Effector CD4-positive, alpha-beta T cell (primary cell): ENCODE measurements around the gene RNU1-2.
"Not testable (repeated sequence)": the region's sequence is repeated elsewhere in the genome, so short reads cannot be mapped to it uniquely, and the experiment has no call there.

Experiments used
- DNase-seq: peaks from one replicate; pipeline ENCODE4 v3.0.0-alpha.2; 2020

The RNU1-2 gene

DNA sequence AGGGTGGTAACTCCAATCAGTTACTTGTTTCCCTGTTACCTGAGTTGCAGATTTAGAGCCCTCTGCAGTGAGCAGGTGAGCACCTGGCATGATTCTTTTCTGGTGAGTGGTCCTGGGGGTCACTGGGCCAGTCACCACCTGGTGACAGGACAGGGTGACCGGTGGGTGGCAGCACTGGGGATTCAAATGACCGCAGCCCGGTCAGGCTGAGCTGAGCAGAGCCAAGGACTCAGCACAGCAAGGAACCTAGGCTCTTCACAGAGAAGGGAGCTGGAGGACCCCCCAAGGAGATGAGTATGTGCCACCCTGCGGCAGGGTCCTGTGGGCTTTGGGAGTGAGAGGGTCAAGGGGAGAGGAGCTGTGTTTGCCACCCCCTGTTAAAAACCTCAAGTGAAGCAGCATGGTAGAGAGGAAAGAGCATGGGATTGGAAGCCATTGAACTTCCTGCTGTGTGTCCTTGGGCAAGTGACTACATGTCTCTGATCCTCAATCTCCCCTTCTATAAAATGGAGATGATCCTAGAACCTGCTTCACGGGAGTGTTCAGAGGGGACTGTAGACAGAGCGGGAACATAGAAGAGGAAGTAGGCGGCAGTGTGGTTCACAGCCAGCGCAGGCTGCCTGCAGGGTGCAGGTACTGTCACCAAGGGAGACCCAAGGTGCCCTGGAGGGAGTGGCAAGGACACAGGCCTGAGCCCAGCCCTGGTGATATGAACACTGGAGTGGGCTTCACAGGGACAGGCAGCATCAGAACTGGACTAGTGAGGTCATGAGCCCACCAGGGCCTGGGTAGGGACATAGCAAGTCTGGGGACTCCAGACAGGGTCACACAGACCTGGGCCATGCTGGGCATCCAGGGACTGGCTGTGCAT is 16.3 kb downstream of the RNU1-2 start:
- not testable (repeated sequence) for DNase-seq

DNA sequence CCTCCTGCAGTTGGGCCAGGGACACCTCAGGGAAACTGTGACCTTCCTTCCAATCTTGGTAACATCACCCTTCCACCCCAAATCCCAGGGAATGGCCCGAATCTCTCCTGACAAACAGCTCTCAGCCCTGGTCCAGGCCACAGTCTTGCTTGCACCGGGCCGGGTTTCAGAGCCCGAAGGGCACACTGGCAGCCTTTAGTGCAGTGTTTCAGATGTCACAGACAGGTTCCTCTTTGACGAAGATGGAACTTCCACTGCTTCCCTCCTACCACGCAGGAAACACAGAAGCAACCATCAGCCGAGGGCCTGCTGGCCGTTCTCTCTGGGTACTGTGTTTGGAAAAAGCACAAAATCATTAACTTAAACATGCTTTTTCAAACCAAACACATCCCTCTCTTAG is 17.0 kb downstream of the RNU1-2 start:
- DNase-seq, result not testable (repeated sequence)

DNA sequence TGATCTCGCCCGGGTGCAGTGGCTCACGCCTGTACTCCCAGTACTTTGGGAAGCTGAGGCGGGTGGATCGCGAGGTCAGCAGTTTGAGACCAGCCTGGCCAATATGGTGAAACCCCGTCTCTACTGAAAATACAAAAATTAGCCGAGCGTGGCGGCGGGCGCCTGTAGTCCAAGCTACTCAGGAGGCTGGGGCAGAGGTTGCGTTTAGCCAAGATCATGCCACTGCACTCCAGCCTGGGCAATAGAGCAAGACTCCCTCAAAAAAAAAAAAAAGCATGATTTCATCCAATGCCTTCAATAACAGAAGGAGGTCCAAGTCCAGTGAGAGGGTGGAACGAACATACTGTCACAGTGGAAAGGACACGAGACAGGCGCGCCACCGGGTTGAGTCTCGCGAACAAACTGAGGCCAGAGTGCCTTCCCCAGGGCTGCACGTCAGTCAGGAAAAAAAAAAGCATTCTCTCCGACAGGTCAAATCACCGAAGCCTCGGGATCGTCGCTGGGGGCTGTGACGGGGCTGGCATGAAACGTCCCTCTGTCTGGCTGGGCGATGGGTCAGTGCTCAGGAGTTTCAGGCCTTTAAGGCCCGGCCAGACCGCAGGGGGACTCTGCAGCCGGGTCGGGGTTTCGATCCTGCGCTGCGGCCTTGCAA is 17.5 kb downstream of the RNU1-2 start:
- no peak for DNase-seq

DNA sequence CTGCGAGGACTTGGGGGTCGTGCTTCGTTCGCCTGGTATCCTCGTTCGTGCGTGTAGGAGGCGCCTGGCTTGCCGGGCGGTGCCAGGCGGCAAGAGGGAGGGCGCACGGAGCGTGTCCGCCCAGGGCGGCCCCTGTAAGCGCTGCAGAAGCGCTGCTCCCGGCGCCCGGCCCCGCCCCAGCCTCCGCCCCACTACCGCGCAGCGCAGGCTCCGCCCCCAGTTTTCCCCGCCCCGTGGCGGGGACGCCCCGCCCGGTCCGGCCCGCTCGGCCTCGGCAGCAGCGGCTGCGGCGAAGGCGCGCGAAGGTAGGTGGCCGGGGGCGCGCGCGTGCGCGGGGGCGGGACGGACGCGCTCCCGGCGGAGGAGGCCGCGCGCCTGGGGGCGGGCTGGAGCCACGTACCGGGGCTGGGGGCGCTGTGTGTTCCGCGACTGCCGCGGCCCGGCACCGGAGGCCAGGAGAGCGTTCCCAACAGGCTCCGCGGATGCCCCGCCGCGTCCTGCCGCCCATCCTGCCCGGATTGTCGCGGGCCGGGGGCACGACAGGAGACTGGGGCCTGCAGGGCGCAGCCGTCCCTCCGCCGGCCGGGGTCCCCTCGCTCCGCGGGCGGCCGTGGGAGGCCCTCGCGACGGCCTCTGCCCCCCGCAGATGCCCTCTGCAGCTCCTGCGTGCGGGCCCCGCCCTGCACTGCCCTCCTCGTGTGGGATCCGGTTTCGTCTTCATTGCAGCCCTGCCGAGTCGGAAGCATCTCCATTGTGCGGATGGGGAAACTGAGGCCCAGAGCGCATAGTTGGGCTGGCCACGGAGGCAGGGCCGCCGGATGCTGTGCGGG is 18.3 kb downstream of the RNU1-2 start:
- peak; percentile 90 for DNase-seq

DNA sequence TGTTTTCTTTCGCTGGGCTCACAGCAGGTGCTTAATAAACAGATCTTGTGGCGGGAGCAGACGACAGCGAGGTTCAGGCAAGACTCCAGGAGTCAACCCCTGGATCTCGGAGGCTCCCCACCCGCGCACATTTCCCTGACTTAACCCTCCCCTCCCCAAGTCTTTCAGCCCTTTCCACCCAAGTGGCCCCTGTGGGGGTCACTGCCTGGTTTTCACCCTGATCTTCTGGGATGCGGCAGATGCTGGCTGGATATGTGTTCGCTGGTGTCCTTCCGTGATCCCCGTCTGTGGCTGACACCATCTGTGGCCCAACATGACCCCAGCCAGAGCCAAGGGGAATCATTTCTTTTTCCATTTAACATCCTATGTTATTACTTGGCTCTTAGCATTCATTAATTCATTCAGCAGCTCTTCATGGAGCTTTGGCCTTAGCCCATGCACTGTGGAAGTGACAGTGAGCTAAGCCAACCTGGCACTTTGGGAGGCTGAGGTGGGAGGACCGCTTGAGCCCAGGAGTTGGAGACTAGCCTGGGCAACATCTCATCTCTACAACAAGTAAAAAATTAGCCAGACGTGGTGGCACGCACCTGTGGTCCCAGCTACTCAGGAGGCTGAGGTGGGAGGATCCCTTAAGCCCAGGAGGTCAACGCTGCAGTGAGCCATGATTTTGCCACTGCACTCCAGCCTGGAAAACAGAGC is 19.3 kb downstream of the RNU1-2 start:
- DNase-seq, result not testable (repeated sequence)

DNA sequence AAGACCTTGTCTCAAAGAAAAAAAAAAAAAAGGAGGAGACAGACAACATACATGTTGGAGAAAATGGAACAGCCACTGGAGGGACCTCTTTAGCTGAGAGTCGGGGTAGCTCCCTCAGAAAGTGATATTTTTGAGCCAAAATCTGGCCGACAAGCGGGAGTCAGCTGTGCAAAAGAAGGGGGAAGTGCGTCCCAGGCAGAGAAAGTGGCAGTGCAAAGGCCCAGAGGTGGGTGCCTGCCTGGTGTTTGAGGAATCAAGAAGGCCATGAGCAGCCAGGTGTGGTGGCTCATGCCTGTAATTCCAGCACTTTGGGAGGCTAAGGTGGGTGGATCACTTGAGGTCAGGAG is 19.8 kb downstream of the RNU1-2 start:
- DNase-seq, result no peak

DNA sequence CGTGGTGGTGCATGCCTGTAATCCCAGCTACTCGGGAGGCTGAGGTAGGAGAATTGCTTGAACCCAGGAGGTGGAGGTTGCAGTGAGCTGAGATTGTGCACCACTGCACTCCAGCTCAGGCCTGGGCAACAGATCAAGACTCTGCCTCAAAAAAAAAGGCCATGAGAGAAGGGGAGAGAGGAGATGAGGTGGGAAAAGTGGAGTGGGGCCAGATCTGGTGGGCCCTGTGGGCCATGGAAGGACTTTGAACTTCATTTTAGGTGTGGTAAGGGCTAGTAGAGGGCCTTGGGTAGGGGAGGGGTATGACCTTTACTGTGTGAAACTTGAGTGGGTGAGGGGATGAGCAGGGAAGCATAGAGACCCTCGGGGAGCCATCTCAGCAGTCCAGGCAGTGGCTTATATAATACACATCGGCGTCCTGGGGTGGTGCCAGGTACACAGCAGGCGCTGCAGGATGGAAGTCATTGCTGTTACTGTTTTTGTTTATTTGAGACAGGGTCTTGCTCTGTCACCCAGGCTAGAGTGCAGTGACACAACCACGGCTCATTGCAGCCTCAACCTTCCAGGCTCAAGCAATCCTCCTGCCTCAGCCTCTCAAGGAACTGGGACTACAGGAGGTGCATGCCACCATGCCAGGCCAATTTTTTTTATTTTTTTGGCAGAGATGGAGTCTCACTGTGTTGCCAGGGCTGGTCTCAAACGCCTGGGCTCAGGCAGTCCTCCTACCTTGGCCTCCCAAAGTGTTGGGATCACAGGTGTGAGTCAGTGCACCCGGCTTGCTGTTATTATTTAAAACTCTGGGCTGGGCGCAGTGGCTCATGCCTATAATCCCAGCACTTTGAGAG is 20.5 kb downstream of the RNU1-2 start:
- not testable (repeated sequence) for DNase-seq

DNA sequence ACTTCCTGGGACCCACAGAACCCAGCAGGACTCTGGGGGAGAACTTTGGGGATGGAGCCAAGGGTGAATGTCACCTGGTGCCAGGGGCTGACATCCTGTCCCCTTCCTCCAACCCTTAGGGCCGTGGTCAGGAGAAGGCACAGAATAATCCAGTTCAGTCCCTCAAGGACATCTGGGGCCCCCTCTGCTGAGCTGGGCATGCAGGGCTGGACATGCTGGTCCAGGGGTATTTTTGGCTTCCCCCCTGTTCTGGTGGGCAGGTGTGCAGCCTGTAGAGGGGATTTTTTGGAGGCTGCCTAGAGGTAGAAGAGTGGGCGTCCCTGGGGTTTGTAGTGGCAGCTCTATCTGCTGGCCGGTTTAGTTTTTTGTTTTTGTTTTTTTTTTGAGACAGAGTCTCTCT is 22.6 kb downstream of the RNU1-2 start:
- no peak for DNase-seq

DNA sequence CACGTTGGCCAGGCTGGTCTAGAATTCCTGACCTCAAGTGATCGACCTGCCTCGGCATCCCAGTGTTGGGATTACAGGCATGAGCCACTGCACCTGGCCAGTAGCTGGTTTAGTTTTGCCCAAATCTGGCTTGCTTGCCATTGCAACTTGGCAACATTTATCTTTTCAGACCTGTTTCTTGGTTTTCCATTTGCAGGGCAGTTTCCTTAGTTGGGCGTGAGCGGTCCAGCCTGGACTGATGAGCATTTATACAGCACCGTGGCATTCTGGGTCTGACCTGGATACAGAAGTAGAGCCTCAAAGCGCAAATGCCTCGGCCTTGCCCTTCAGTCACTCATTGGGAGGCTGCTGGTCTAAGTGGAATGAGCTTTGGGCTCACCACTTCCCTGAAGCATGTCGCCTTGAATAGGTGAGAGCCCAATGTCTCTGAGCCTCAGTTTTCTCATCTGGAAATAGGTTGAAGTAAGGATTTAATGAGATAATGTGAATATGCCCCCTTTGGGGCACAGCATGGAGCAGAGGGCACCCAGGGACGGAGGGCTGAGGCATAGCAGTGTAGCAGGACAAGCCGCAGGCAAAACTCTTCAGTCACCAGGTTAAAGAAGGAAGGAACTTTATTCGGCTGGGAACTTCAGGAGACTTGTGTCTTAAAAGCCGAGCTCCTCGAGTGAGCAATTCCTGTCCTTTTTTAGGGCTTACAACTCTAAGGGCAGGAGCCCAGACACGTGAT is 23.3 kb downstream of the RNU1-2 start:
- not testable (repeated sequence) for DNase-seq

DNA sequence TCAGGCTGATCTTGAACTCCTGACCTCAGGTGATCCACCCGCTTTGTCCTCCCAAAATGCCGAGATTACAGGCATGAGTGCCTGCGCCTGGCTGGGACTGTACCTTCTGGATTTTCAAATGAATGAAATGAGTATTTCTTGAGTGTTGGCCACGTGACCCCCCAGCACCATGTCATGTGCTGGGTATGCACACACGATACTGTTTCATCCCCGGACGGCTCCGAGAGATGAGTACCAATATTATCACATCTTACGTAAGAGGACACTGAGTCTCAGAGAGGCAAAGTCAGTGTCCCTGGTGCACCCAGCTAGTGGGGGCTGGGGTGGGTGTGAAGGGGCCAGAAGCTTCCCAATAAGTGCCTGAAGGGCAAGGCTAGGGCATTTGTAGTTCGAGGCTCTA is 25.2 kb downstream of the RNU1-2 start:
- DNase-seq, result no peak

DNA sequence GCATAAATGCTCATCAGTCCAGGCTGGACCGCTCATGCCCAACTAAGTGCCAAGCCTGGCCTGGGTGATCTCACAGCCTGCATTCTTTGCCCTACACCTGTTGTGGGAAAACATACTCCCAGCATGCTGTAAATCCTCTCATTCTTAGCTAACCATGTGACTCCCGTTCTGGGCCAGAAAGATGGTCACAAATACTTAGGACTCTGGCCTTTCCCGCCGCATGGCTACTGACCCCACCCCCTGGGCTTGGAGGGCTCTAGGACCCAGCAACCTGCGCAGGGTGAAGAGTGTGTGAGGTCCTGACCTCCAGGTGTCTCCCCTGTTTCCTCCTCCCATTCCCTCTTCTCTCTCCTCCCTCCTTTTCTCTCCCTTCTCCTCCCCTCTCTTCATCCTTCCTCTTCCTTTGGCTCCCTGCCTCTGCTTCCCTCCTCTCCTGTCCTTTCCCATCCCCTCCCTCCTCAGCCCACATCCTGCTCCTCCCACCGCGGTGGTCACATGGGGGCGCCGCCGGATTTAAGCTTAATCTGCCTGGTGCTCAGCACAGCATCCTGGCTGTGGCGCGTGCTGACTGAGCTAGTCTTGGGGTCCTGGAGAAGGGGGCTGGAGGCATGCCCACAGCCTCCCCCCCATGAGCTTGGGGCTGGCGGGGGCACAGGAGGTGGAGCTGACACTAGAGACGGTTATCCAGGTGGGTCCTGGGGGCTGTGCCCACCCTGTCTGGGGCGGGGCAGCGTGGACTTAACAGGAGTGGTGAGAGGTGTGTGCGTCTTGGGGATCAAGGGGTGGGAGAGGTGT is 25.8 kb downstream of the RNU1-2 start, which contains the start of gene CROCC:
Gene CROCC, plus strand, starts transcription at position 541 of the 795 bp plus-strand sequence. Its CDS starts 88 bp downstream, at position 629.
- DNase-seq, result peak; percentile 35

DNA sequence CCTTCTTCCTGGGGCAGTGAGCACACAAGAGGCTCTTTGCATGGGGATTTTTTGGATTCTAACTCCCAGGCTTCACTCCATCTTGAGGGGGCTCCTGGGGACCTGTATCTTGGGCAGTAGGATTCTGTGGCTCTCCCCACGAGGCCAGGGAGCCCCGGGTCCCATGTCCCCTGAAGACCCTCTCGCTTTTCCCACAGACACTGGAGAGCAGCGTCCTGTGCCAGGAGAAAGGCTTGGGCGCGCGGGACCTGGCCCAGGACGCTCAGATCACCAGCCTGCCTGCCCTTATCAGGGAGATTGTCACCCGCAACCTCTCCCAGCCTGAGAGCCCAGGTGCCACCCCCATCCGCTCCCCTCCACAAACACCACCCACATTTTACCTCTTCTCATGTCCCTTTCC is 26.7 kb downstream of the RNU1-2 start:
- no peak for DNase-seq

DNA sequence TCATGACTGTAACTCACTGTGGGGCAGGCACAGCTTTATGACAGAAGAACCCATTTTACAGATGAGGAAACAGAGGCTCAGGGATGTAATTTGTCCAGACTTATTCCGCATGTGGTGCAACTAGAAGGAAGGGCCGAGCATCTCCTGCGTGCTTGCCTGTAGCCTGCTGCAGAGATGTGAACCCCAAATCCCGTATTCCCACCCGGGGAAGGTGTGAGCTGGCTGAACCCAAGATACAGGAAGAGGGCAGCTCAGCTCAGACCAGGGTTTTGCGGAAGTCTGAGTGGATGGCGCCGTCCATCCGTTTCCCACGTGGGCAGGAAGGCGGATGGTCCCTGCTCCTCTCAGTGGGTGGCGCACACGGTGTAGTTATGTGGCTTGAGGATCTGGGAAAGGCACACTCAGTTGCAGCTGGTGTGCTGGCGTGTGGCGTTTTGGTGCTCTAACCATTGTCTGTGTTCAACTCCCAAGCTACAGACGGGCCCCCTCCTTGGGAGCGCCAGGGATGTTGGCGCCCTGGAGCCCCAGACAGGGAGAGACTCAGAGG is 27.2 kb downstream of the RNU1-2 start:
- DNase-seq, result no peak

DNA sequence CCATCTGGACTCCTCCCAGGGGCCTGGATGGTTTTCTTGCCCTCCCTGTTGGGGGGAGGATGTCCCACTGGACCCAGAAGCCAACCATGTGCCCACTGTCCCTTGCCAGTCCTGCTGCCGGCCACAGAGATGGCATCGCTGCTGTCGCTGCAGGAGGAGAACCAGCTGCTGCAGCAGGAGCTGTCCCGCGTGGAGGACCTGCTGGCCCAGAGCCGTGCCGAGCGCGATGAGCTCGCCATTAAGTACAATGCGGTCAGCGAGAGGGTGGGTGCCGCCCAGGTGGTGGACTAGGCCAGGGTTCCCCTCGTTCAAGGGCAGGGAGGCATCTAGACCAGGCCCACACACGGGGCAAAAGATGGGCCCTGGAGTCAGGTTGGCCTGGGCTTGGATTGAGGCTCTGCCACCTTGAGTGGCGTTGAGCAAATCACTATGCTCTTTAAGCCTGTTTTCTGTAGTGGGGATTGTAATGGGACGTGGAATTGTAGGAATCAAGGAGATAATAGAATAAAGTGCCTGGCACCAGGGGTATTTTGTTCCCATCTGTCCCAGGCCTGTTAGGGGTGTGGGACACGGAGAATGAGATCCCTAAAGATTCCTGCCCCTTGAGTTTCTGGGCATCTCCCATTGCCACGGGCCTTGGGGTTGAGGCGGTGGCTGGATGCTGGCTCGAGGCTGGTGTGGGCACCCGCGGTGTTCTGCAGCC is 28.6 kb downstream of the RNU1-2 start:
- no peak for DNase-seq

DNA sequence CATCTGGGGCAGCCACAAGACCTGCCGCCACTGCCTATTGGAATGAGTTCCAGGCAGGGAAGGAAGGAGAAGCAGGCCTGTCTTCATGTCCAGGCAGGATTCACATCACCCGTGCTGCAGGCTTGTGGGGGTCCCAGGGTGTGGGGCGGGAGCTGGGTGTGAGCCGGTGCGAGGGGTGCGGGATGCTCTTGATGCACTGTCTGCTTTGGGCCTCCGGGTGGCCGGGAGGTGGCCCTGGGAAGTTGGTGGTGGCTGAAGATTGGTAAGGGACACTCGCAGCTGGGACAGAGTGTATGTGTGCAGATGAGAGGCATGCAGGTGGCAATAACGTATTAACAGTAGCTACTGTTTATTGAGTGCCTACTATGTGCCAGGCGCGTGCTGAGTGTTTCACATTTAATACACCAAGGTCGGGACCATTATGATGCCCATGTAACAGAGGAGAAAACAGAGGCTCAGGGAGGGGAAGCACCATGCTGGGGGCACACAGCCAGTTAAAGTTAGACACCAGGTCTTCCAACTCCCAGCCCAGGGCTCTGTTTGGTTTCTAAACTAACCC is 29.2 kb downstream of the RNU1-2 start:
- DNase-seq, result no peak

DNA sequence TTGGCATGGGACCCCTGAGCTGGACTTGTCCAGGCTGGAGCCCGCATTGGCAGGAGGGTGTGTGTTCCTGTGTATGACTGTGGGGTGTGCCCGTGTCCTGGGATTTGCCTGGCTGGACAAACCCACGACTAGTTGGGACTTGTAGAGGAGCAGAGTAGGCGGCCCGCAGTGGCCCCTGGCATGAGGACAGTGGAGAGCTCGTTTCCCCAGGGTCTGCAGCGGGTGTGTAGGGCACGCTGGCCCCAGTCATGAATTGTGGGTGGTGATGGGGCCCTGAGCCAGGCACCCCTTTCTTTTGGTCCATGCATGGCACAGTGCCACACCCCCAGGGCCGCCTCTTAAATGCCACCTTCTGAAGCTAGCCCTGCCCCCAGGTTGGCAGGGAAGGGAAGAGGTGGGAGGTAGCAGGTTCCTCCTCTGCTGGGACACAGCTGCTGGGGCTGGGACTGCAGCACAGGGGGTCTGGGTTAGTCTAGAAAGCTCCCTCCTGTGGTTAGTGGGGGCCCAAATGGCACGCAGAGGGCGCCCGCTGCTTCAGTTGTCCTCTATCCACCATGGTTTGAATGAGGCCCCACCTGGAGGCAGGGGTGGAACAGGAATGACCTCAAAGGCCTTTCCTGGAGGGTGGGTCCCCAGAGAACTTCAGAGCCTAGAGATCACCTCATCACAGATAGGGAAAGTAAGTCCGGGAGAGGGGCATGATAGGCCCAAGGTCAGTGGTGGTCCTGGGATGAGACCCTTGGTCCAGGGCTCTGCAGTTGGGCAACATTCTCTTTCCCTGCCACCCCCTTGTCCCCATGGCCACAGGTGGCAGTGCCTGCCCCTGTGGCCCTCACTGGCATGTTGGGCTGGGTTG is 30.1 kb downstream of the RNU1-2 start:
- no peak for DNase-seq

DNA sequence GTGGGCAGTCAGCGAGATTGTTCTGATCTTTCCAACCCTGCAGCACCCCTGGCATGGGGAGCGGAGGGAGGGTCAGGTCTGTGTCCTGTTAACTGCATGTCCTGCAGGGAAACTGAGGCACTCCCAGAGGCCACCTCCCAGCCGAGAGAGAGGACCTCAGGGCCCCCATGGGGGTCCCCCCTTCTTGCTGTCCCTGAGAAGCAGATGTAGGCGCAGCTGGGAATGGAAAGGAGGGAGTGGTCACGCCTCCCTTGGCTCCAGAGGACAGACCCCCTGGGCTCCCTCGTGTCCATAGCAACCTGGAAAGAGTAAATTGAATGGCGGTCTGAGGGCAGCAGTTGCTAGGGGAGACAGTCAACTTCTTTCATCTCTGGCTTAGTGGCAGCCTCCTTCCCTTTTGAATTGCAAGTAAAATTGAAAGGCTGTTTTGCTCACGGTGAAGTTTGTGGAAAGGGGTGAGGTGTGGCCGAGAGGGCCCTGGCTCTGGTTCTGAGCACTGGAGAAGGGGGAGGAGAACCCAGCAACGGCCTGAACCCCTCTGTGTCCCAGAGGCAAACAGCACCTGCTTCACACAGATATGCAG is 30.8 kb downstream of the RNU1-2 start:
- DNase-seq, result no peak
